Psoas muscle (tissue), 8 donors: ENCODE results near the gene SCYL2. TPM values are rescaled to one million over a fixed set of nuclear protein-coding genes. Genes with fewer than 3 reads are reported as not detected.
"Not testable (repeated sequence)": the region's sequence is repeated elsewhere in the genome, so short reads cannot be mapped to it uniquely, and the experiment has no call there.

ENCODE experiments used
- ATAC-seq, 4 donors: fragments of 200-7000 bp; cut with Tn5 transposase; one replicate each; pipeline ENCODE4 v1.9.1; 2020; ENCODE audit warnings: moderate library complexity in 3 of 4, mild to moderate bottlenecking in 2 of 4
- DNase-seq, 2 donors: peaks; one replicate each; pipeline ENCODE4 v3.0.0-alpha.2; 2020
- H3K27ac ChIP-seq: fragments of 200-600 bp; one replicate; pipeline ENCODE4 v1.8.0; 2022
- H3K27me3 ChIP-seq, 3 donors: fragments of 200-600 bp in 1 of 3; one replicate each; pipeline versions ENCODE4 v1.6.1 to v1.8.0; 2013 to 2022; ENCODE audit warnings: low read length in 2 of 3, mild to moderate bottlenecking in 2 of 3, moderate library complexity in 1 of 3; ENCODE audit not compliant: insufficient read depth in 3 of 3
- H3K36me3 ChIP-seq, 2 donors: fragments of 200-600 bp in 1 of 2; one replicate each; pipeline versions ENCODE4 v1.6.1 to v1.8.0; 2013 to 2022; ENCODE audit warnings: low read depth in 1 of 2, mild to moderate bottlenecking in 1 of 2, moderate library complexity in 1 of 2; ENCODE audit not compliant: insufficient read depth in 1 of 2
- H3K4me1 ChIP-seq: fragments of 200-600 bp; one replicate; pipeline ENCODE4 v1.8.0; 2022
- H3K4me3 ChIP-seq: fragments of 200-600 bp; one replicate; pipeline ENCODE4 v1.8.0; 2022; ENCODE audit warnings: mild to moderate bottlenecking
- H3K9me3 ChIP-seq: fragments of 200-600 bp; one replicate; pipeline ENCODE4 v1.8.0; 2022
- WGBS, 3 donors: extraction: QIAGEN DNeasy Blood & Tissue Kit; methylation state at CpG; one replicate each; pipeline versions ENCODE4 v1.1.6 to v1.1.7; 2013; 5-methylcytosine and 5-hydroxymethylcytosine counted together
- intact Hi-C, 2 donors: fragments of 100-400 bp; cut with DNase I; formaldehyde crosslinking; loops; one replicate each; pipeline versions ENCODE4 v1.11.0 to v1.14.2; 2022
- polyA plus RNA-seq, 3 donors: library from polyadenylated mRNA; stranded (reverse); fragments of 200-250 nt; gene quantifications; one replicate each; pipeline ENCODE4 v1.2.3, GENCODE V29; 2013
- total RNA-seq, 4 donors: library from RNA; stranded (reverse); fragmentation: NEBNext Ultra II Directional in 2 of 4; extraction: Animal tissue kit (Norgen Biotek cat#: 25700) in 2 of 4; gene quantifications; one replicate each; pipeline versions ENCODE4 v1.2.1 to v1.2.4, GENCODE V29; 2021 to 2023
- TF ChIP-seq, protein P1 (sequence below): fragments of 200-600 bp; IDR thresholded peaks from one replicate; pipeline ENCODE4 v1.8.0; 2022; ENCODE audit warnings: antibody characterized with exemption
- donor health status: healthy with polysubstance abuse.
- donor health status: DM: no; HTN: no; CAD: no; lungs with moderate emphysema.
- donor health status: Bipolar disorder and iron deficiency.
- donor health status: healthy.
- donor health status: DM: yes; HTN: yes; CAD: no.
- donor health status: DM: no; HTN: no; CAD: no.
- donor health status: DM: no; HTN: no; CAD: no.
- donor health status: DM: yes; HTN: yes; CAD: no.

The SCYL2 gene
- total and polyA plus RNA-seq, 7 donors, result 9.7 to 29.0 (median 23.3) TPM

DNA sequence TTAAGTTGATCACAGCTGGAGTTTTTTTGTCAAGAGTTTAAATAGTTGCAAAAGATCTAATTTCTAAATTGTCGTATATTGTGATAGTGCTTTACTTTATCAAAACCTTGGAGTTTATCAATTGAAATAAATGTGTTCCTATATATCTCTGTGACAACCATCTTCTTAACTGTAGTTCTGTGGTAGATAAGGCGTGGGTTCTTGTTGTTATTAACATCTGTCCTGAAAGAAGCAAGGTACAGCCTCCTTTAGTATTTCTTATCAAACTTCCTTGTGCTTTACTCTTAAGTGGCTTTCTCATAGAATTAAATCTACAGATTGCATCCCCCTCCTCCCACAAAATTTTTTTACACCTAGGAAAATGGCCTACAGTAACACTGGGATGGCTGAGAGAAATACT, 7.3 kb downstream of the SCYL2 start:
- H3K27me3 ChIP-seq, result no peaks in the 10 kb centered on the region
- no peak overlapping the region for H3K27ac ChIP-seq
- no peaks in the 10 kb centered on the region for H3K9me3 ChIP-seq
- TF ChIP-seq, protein P1, sequence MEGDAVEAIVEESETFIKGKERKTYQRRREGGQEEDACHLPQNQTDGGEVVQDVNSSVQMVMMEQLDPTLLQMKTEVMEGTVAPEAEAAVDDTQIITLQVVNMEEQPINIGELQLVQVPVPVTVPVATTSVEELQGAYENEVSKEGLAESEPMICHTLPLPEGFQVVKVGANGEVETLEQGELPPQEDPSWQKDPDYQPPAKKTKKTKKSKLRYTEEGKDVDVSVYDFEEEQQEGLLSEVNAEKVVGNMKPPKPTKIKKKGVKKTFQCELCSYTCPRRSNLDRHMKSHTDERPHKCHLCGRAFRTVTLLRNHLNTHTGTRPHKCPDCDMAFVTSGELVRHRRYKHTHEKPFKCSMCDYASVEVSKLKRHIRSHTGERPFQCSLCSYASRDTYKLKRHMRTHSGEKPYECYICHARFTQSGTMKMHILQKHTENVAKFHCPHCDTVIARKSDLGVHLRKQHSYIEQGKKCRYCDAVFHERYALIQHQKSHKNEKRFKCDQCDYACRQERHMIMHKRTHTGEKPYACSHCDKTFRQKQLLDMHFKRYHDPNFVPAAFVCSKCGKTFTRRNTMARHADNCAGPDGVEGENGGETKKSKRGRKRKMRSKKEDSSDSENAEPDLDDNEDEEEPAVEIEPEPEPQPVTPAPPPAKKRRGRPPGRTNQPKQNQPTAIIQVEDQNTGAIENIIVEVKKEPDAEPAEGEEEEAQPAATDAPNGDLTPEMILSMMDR, result no peak
- DNase-seq (no peak), ATAC-seq (no peak)
- 85 to 92% (median 90%) methylated on average over 2 of the region's 2 CpGs for WGBS, 3 donors
- no peaks in the 10 kb centered on the region for H3K36me3 ChIP-seq
- intact Hi-C loops, result no loop called here
- no peak overlapping the region for H3K4me3 ChIP-seq
- H3K4me1 ChIP-seq, result peaks cover 9% of the 10 kb centered on the region

GRCh38 chr12:100279159-100279558, 12.2 kb downstream of the SCYL2 start:
- ATAC-seq (no peak), DNase-seq (no peak)
- TF ChIP-seq, protein P1, result no peak
- Histone ChIP-seq H3K27me3 (no peaks in the 10 kb centered on the region), H3K36me3 (peaks cover 0 to 15% of the 10 kb centered on the region in 2 donors), H3K27ac (no peak overlapping the region), H3K9me3 (no peaks in the 10 kb centered on the region), H3K4me3 (no peak overlapping the region), H3K4me1 (peaks cover 3% of the 10 kb centered on the region)
- intact Hi-C loops, result no loop called here
- WGBS, 3 donors, result 95 to 99% (median 97%) methylated on average over 7 of the region's 7 CpGs

DNA sequence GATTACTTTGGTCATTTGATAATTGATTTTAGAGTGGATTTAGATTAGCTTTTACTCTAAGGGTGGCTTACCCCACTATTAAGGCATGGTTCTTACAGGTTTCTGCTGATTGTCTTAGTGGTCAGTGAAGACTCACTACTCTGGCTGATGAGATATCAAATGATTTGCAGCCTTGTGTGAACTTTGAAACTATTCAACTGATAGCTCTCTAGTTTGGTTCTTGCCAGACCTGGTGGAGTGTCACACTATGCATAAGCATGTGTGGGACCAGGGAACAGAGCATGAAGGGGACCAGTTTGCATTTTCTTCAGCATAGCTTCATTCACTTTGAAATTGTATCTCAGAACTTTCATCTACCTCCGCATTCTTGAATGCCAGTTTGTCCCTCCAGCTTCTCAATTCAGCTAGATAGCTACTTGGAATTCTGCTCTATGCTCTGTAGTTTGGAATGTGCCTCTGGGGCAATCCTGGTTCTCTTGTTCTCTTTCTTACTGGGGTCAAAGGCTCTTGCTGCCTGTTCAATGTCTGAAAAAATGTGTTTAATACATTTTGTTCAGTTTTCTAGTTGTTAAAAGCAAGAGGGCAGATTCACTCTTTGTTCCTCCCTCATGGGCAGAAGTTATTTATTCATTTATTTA, 12.7 kb downstream of the SCYL2 start:
- no peaks in the 10 kb centered on the region for H3K9me3 ChIP-seq
- TF ChIP-seq, protein P1, result no peak
- WGBS, 3 donors, result 74 to 92% (median 89%) methylated on average over 1 of the region's 1 CpG

GRCh38 chr12:100284556-100284955, 17.6 kb downstream of the SCYL2 start:
- WGBS, 3 donors, result 88 to 97% (median 96%) methylated on average over 12 of the region's 12 CpGs
- H3K27ac ChIP-seq, ATAC-seq, H3K9me3 ChIP-seq, DNase-seq, H3K4me1 ChIP-seq, intact Hi-C loops, H3K27me3 ChIP-seq, H3K4me3 ChIP-seq: not testable (repeated sequence)
- H3K36me3 ChIP-seq, result peaks cover 0 to 30% of the 10 kb centered on the region in 2 donors

More for the DNA sequence above, 12.7 kb downstream of the SCYL2 start:
- Histone ChIP-seq H3K36me3 (peaks cover 0 to 20% of the 10 kb centered on the region in 2 donors), H3K4me3 (no peak overlapping the region), H3K27ac (no peak overlapping the region), H3K4me1 (peaks cover 3% of the 10 kb centered on the region), H3K27me3 (no peaks in the 10 kb centered on the region)
- no peak for ATAC-seq
- no peak for DNase-seq
- intact Hi-C loops, result no loop called here

DNA sequence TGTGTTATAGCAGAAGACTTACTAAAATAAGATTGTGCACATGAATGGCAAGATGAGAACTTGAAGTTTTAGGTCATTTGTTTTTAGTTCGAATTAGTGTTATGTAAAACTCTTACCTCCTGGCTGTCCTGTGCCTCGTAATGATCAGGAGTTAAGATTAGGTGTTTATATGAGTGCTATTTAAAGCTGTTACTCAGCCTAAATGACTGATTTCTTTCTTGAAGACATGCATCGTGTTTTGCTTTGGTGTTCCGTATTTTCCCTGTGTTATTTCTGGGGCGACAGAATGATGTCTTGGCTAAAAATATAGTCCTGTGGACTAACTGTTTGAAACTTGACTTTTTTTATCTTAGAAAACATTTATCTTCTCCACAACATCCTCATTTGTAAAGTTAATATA, 22.1 kb downstream of the SCYL2 start:
- no peak overlapping the region for H3K4me3 ChIP-seq
- intact Hi-C loops, result no loop called here
- TF ChIP-seq, protein P1, result no peak
- no peak overlapping the region for H3K27ac ChIP-seq
- H3K36me3 ChIP-seq, result peaks cover 0 to 40% of the 10 kb centered on the region in 2 donors
- no peaks in the 10 kb centered on the region for H3K9me3 ChIP-seq
- DNase-seq (no peak), ATAC-seq (peak in 1 of 4 donors; percentile 56)
- 63 to 85% (median 77%) methylated on average over 5 of the region's 5 CpGs for WGBS, 3 donors
- H3K4me1 ChIP-seq, result no peaks in the 10 kb centered on the region
- no peaks in the 10 kb centered on the region for H3K27me3 ChIP-seq
